Fibroblast of peridontal ligament (primary cell): ENCODE data around the gene RALB.
"Not testable (repeated sequence)": the region's sequence is repeated elsewhere in the genome, so short reads cannot be mapped to it uniquely, and the experiment has no call there.

ENCODE experiments used
- DNase-seq: peaks from one replicate; pipeline ENCODE4 v3.0.0-alpha.2; 2010; ENCODE audit errors: extremely low read depth

RALB gene

GRCh38 chr2:120293096-120294007 is 40.7 kb downstream of the RALB start:
- peak; percentile 38 for DNase-seq

GRCh38 chr2:120294008-120294340 is 41.3 kb downstream of the RALB start:
- no peak for DNase-seq

DNA sequence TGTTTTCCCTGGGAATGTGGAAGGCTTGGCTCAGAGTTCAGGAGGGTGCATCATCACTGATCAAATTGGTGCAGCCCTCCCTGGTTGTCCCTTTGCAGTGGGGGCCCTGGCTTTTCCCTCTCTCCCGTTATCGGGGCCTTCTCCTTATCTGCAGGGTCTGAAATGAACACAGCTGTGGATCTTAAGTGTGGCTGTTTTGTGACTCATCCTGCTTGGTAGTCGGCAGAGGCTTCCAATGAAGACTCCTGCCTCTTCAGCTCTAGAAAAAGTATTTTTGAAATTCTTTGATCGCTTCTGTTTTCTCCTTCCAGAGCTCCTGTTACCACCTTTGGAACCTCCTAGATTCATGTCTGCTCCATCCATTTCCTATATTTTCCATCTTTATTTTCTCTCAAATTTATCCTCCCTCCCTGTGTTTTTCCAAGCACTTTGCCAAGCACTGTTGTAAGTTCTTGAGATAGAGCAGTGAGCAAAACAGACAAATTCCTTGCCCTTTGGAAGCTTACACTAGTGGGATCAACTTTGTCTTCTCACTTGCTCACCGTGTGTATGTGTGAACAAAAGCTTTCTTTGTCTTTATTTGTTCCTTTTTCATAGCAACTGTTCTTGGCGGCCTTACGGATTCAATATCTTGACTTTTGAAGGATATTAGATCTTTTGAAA is 45.7 kb downstream of the RALB start:
- DNase-seq: peak; percentile 33

GRCh38 chr2:120299004-120299403 is 46.4 kb downstream of the RALB start:
- no peak for DNase-seq

- DNase-seq: no peak
Observed at GRCh38 chr2:120299561-120299960, 46.9 kb downstream of the RALB start.

DNA sequence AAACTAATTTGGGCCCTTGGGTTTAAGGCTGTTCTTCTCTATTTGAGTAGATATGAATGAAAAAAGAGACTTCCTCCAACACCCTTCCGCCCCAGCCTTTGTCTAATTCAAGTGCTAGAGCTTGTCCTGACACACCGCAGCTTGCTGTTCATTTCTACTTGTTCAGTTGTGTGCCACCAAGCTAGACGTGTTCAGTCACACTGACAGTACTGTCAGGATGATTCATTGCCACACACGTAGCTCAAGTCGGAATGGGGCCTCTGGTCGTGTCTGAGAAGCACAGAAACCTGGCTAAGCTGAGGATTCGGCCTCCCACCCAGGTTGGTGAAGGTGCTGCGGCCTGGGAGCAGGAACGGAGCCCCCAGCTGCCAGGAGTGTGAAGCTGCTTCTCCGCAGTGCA is 47.7 kb downstream of the RALB start:
- DNase-seq: no peak

- no peak for DNase-seq
Observed at GRCh38 chr2:120301284-120301683, 48.6 kb downstream of the RALB start.

GRCh38 chr2:120302301-120302700 is 49.6 kb downstream of the RALB start:
- no peak for DNase-seq

- DNase-seq: no peak
Observed at GRCh38 chr2:120303177-120303576, 50.5 kb downstream of the RALB start.

DNA sequence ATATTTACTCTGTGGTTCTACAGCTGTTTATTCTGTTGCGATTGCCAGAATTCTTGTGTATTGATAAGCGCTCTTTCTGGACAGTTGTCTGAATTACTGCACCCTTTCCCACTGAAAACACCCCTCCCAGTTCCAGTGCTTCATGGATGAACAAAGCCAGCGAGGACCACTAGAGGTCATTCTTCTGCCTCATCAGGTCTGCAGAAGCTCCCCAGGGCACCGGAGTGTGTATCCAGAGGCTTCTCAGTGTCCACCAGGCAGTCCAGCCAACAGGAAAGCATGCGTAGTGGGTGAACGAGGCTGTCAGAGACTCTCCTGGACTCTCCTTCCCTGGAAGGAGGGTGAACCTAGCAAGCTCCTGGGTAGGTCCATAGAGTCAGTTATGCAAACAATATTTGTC is 52.6 kb downstream of the RALB start:
- no peak for DNase-seq

DNA sequence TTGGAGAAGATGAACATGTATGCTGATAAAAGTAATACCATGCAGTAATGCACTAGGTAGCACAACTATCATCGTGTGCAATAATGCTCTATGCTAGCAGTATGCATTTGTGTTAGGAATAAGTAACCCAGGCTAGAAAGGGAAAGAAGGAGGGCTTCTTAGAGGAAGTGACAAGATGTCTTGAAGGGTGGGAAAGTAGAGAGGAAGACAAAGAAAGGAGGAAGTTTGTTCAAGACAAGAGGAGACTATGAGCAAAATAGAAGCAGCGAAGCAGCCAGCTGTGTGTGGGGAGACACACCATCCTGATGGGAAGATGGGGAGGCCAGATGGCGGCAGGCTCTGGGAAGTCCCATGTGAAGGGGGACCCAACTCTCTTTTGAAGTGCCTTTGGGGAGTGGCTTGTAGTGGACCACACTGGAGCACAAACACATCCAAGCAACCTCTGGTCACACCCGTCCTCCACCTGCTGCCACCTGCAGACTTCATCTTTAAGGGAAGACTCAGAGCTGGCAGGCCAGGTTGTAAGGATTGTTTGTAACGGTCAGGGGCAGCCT is 53.4 kb downstream of the RALB start:
- no peak for DNase-seq

- no peak for DNase-seq
Observed at GRCh38 chr2:120307482-120307881, 54.8 kb downstream of the RALB start.

DNA sequence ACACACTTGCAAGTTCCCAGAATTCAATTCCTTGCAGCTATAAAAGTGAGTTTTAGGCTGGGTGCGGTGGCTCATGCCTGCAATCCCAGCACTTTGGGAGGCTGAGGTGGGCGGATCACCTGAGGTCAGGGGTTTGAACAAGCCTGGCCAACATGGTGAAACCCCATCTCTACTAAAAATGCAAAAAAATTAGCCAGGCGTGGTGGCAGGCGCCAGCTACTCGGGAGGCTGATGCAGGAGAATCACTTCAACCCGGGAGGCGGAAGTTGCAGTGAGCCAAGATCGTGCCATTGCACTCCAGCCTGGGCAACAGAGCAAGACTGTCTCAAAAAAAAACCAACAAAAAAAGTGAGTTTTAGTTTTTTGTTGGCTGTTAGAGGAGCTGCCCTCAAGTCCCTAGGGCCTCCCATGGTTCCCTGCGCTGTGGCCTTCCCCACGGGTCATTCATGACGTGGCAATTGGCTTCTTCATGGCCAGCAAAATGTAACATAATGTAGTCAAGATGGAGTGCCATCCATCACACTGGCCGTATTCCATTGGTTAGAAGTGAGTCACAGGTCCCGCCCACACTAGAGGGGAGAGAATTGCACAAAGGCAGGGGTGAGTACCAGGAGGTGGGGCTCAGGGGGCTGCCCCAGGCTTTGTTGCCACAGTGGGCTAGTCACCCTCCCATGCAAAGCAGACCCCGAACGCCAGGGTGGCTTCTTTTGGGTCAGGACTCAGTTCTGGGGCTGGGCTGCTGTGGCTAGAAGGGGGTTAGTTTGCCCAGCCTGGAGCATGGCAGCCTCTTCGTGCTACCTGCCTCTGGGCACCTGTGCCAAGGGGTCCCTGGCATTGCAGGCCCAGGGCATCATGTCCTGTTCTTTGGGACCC is 55.6 kb downstream of the RALB start:
- no peak for DNase-seq

DNA sequence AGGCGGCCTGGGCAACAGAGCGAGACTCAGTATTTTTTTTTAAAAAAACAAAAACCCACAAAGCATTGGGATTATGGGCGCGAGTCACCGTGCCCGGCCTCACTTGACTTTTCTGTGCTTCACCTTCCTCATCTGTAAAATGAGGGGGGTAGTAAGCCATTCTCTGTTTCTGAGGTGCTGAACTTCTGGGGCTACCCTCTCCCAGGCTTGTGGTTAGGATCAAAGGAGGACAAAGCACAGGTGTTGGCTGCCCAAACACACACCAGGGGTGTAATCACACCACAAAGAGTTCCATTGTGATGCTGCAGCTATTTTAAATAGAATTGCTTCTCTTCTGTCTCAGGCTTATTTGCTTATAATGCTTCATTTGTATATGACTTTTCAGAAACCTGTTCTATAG is 57.5 kb downstream of the RALB start:
- DNase-seq: no peak

GRCh38 chr2:120310841-120311240 is 58.2 kb downstream of the RALB start:
- not testable (repeated sequence) for DNase-seq

- DNase-seq: no peak
Observed at GRCh38 chr2:120312076-120312475, 59.4 kb downstream of the RALB start.

- peak; percentile 83 for DNase-seq
Observed at GRCh38 chr2:120312860-120313694, 60.4 kb downstream of the RALB start.

DNA sequence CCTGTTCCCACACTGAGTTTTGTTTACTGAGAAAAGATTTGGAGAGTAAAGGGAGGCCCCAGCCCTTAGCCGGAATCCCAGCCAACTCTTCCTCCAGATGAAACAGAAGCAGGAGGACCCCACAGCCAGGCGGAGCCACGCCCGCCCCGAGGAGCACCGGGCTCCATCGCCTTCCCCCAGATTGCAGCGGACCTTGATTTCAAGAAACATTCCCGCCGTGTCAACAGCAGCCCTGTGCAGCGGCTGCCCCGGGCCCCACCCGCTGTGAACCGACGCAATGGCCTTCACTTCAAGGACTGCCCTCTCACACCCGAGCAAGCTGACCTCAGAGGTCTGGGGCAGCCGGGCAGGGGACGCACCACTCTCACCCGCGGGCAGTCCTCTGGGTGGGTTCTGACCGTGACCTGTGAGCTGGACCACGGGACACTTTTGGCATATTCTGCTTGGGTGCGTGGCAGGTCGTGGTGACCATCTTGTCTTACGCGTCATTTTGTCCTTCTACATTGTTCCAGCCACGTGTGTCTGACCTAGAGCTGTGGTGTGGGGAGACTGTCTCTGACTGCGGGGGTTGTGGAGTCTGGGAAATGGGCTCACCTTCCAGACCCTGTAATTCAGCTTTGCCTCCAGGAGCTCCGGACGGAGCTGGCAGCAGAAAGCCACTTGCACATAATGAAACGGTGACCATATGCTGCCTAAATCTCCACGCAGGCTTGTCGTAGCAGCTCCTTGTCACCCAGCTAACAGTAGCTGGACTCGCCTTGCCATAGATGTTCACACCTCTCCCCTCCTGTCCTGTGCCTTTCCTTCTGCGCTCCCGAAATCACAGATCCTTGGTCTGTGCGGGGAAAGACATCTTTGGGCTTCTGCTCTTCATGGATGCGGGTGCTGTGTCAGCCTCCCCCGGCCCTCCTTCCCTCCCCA is 61.3 kb downstream of the RALB start:
- no peak for DNase-seq

DNA sequence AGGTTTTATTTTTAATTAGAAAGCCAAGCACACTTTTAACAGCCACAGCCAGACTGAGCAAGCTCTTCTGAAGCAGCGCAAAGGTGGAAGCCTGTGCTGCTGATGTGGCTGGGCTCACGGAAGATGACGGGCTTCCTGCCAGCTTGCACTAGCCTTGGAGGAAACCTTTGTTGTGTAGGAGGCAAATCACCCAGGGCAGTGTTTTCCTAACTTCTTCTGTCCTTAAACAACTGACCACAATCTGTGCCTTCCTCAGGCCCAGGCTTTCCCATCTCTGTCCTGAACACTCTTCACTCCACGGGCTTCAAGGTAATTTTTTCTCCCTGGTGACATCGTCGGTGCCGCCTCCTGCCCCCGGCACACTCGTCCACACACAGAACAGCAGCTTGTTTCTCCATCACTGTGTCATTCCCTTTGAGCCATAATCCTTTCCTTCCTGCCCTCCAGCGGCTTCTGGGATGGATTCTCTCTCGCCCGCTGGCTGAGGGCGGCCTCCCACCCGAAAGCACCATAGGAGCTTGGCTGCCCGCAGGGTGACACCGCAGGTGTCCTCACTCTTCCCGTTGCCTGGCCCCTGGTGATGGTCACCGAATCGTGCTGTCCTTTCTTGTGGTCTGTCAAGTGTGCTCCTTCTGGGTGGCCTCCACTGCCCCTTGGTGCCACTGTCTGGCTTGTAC is 62.2 kb downstream of the RALB start:
- DNase-seq: no peak
